Calu3 (cell line): ENCODE results near the gene NKD1. TPM values are rescaled to one million over a fixed set of nuclear protein-coding genes. Genes with fewer than 3 reads are reported as not detected.

ENCODE experiments used
- Bru-seq: library from RNA; stranded (reverse); fragments of 400-500 nt; gene quantifications from one replicate; lab custom pipeline; 2021; lab: Mats Ljungman, UMichigan
- BruChase-seq, 2 experiments: library from RNA; stranded (reverse); fragments of 400-500 nt; gene quantifications; one replicate each; lab custom pipeline; 2021; lab: Mats Ljungman, UMichigan
- BruUV-seq: library from RNA; stranded (reverse); fragments of 400-500 nt; replicated peaks from 2 replicates; lab custom pipeline; 2021; lab: Mats Ljungman, UMichigan
- CTCF ChIA-PET: fragments of 300-600 bp; sonication (Branson Sonifier 250); formaldehyde crosslinking; loops from one replicate; lab custom pipeline; 2022; ENCODE audit warnings: antibody characterized with exemption; lab: Charles Lee
- DNase-seq: peaks from one replicate; pipeline ENCODE4 v3.0.0; 2022
- H3K27ac Mint-ChIP-seq: one replicate; pipeline ENCODE4 v1.8.0; 2022; ENCODE audit warnings: mixed read lengths; ENCODE audit not compliant: unreplicated experiment
- H3K27me3 Mint-ChIP-seq: one replicate; pipeline ENCODE4 v1.8.0; 2022; ENCODE audit warnings: mixed read lengths; ENCODE audit not compliant: unreplicated experiment
- H3K36me3 Mint-ChIP-seq: one replicate; pipeline ENCODE4 v1.8.0; 2022; ENCODE audit warnings: mild to moderate bottlenecking, moderate library complexity, mixed read lengths; ENCODE audit not compliant: insufficient read depth, unreplicated experiment
- H3K4me1 Mint-ChIP-seq: one replicate; pipeline ENCODE4 v1.8.0; 2022; ENCODE audit warnings: mild to moderate bottlenecking, low read depth, mixed read lengths; ENCODE audit not compliant: unreplicated experiment
- H3K4me3 Mint-ChIP-seq: one replicate; pipeline ENCODE4 v1.8.0; 2022; ENCODE audit warnings: mild to moderate bottlenecking, low read depth, moderate library complexity, mixed read lengths; ENCODE audit not compliant: unreplicated experiment
- H3K9me3 Mint-ChIP-seq: one replicate; pipeline ENCODE4 v1.8.0; 2022; ENCODE audit warnings: low read depth, mixed read lengths; ENCODE audit not compliant: unreplicated experiment
- CTCF ChIP-seq: fragments of 200-600 bp; IDR thresholded peaks from one replicate; pipeline ENCODE4 v1.8.0; 2022; ENCODE audit warnings: antibody characterized with exemption; ENCODE audit not compliant: unreplicated experiment
- intact Hi-C: fragments of 100-400 bp; cut with micrococcal nuclease; formaldehyde crosslinking; loops from one replicate; pipeline ENCODE4 v1.10.0; 2022; ENCODE audit not compliant: unreplicated experiment
- long read RNA-seq: library from polyadenylated mRNA; stranded (forward); transcript quantifications from one replicate; pipeline ENCODE4 v2.0.0, GENCODE V29; 2022
- total RNA-seq: library from RNA; stranded (reverse); gene quantifications from 2 replicates; pipeline ENCODE4 v1.2.3, GENCODE V29; 2022

Gene NKD1, protein sequence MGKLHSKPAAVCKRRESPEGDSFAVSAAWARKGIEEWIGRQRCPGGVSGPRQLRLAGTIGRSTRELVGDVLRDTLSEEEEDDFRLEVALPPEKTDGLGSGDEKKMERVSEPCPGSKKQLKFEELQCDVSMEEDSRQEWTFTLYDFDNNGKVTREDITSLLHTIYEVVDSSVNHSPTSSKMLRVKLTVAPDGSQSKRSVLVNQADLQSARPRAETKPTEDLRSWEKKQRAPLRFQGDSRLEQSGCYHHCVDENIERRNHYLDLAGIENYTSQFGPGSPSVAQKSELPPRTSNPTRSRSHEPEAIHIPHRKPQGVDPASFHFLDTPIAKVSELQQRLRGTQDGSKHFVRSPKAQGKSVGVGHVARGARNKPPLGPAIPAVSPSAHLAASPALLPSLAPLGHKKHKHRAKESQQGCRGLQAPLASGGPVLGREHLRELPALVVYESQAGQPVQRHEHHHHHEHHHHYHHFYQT
- total RNA-seq, result 0.20 and 0.31 TPM in 2 replicates
- Bru-seq, nascent RNA, result percentile 10 among the genes with signal in this experiment
- percentile 9 among the genes with signal in this experiment for BruChase-seq, experiment 1, labeled RNA remaining after a 6-hour chase
- percentile 11 among the genes with signal in this experiment for BruChase-seq, experiment 2, labeled RNA remaining after a 2-hour chase
- long read RNA-seq, result 0 reads

DNA sequence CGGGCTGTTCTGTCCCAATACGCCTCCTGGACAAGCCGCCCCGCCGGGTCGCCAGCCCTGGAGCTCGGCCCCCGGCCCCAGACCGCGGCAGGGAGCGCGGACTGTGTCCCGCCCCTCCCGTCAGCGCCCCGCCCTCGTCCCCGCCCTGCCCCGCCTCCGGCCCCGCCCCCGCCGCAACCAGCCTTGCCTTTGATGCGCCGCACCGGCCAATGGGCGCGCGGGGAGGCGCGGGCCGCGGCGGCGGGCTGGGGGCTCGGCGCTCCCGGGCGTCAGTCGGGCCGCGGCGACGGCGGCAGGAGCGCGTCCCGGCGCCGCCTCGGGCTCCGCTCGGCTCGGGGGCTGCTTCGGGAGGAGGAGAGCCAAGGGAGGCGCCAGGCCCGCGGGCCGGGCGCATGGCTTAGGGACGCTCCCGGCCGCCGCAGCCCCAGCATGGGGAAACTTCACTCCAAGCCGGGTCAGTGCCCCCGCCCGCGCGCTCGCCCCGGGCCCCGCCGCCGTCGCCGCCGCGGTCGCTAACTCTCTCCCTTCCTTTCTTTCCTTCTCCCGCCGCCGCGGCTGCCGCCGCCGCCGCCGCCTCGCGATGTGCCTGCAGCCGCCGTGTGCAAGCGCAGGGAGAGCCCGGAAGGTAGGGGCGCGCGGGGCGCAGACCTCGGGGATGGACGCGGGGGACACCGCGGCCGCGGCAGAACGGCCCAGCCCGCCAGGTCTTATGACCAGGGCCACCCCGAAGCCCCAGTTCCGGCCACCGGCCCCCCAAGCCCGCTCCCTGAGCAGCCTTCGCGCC, at the start of gene NKD1:
Gene NKD1, plus strand, starts transcription at position 272 of the 784 bp plus-strand sequence. Its CDS starts 158 bp downstream, at position 430.
- intact Hi-C loops, result loop anchor here (5.0 kb wide), 1 partner anchor 259 kb away; no protein-coding TSS in a partner anchor
- Mint-ChIP-seq H3K9me3 (no peaks in the 10 kb centered on the region), H3K4me3 (peak within 1 kb of the TSS; percentile 76), H3K27ac (no peak within 1 kb of the TSS), H3K4me1 (no peaks in the 10 kb centered on the region), H3K27me3 (peaks cover 91% of the 10 kb centered on the region), H3K36me3 (peaks cover 17% of the 10 kb centered on the region)
- TF ChIP-seq CTCF, result no peak
- CTCF ChIA-PET, result interaction anchor here (0.9 kb wide), 1 partner anchor 258 kb away, joined by 3 read pairs; no protein-coding TSS in a partner anchor
- peak; percentile 63 for DNase-seq
- BruUV-seq, result no TSS peak

- no peak for DNase-seq
- no peaks in the 10 kb centered on the region for H3K9me3 Mint-ChIP-seq
- peaks cover 83% of the 10 kb centered on the region for H3K27me3 Mint-ChIP-seq
- intact Hi-C loops, result no loop called here
- no peak for TF ChIP-seq CTCF
- CTCF ChIA-PET, result interaction anchor here (0.7 kb wide), 1 partner anchor 70 kb away, joined by 3 read pairs; no protein-coding TSS in a partner anchor
- no peaks in the 10 kb centered on the region for H3K36me3 Mint-ChIP-seq
- H3K27ac Mint-ChIP-seq, result no peak overlapping the region
- no TSS peak for BruUV-seq
- H3K4me1 Mint-ChIP-seq, result peaks cover 2% of the 10 kb centered on the region
- no peak overlapping the region for H3K4me3 Mint-ChIP-seq
Observed at GRCh38 chr16:50498431-50499155, 49.6 kb upstream of the NKD1 start.

- Mint-ChIP-seq H3K4me1 (peaks cover 8% of the 10 kb centered on the region), H3K27ac (no peak overlapping the region), H3K4me3 (no peak overlapping the region), H3K9me3 (no peaks in the 10 kb centered on the region), H3K27me3 (peaks cover 80% of the 10 kb centered on the region), H3K36me3 (no peaks in the 10 kb centered on the region)
- intact Hi-C loops, result no loop called here
- no TSS peak for BruUV-seq
- no peak for DNase-seq
- CTCF ChIA-PET, result interaction anchor here (0.7 kb wide), 1 partner anchor 71 kb away, joined by 3 read pairs; no protein-coding TSS in a partner anchor
- no peak for TF ChIP-seq CTCF
Observed at GRCh38 chr16:50499254-50499653, 48.9 kb upstream of the NKD1 start.
